Endothelial cell of umbilical vein (primary cell): ENCODE results near the gene PPP1R7. TPM values are rescaled to one million over a fixed set of nuclear protein-coding genes. Genes with fewer than 3 reads are reported as not detected.

Source experiments
- BruUV-seq: library from RNA; stranded (reverse); fragments of 400-500 nt; replicated peaks from 2 replicates; lab custom pipeline; 2021; lab: Mats Ljungman, UMichigan
- CTCF ChIA-PET: fragments of 300-600, 350-600 bp; sonication (Branson Sonifier 250); formaldehyde crosslinking; loops from one replicate; lab custom pipeline; 2021; ENCODE audit warnings: antibody characterized with exemption, inconsistent platforms; lab: Charles Lee
- POLR2A ChIA-PET: fragments of 300-600, 350-600 bp; sonication (Branson Sonifier 250); formaldehyde crosslinking; loops from one replicate; lab custom pipeline; 2021; ENCODE audit warnings: antibody characterized with exemption, inconsistent platforms; lab: Charles Lee
- DNase-seq: peaks from one replicate; pipeline ENCODE4 v3.0.0-alpha.2; 2011; ENCODE audit warnings: low read depth, low spot score
- FAIRE-seq: peaks from 2 replicates; lab custom pipeline; 2011; peaks lifted over from hg19 to GRCh38; lab: Jason Lieb, UNC
- H2AFZ ChIP-seq: 2 replicates; pipeline ENCODE4 v1.6.0; 2012; ENCODE audit warnings: low read depth, low read length, control low read depth, inconsistent platforms
- H3K27ac ChIP-seq: 2 replicates; pipeline ENCODE4 v1.5.1; 2011; ENCODE audit warnings: low read depth, mild to moderate bottlenecking, control low read depth, low read length, moderate library complexity; ENCODE audit not compliant: insufficient read depth
- H3K27me3 ChIP-seq, 2 experiments: 2 replicates each; pipeline versions ENCODE4 v1.6.0 to v1.6.1; 2011; ENCODE audit warnings: low read length in 2 of 2, mixed read lengths in 1 of 2; ENCODE audit not compliant: control insufficient read depth in 2 of 2, insufficient read depth in 2 of 2
- H3K36me3 ChIP-seq, 2 experiments: 2 replicates in 1 of 2; 3 replicates in 1 of 2; pipeline ENCODE4 v1.5.1; 2011; ENCODE audit warnings: low read length in 2 of 2, mild to moderate bottlenecking in 1 of 2, moderate library complexity in 1 of 2; ENCODE audit not compliant: control insufficient read depth in 2 of 2, insufficient read depth in 2 of 2; ENCODE audit errors: extremely low read depth in 1 of 2
- H3K4me1 ChIP-seq: 3 replicates; pipeline ENCODE4 v1.5.1; 2011; ENCODE audit warnings: mild to moderate bottlenecking, low read length; ENCODE audit not compliant: control insufficient read depth, insufficient read depth; ENCODE audit errors: extremely low read depth
- H3K4me2 ChIP-seq: 2 replicates; pipeline ENCODE4 v1.6.1; 2011; ENCODE audit warnings: low read length, control low read depth, mixed read lengths; ENCODE audit not compliant: insufficient read depth
- H3K4me3 ChIP-seq, 3 experiments: fragments of 200-600 bp in 1 of 3; sonication (generic), shearing (Covaris generic) in 1 of 3; replicated peaks in 1 of 3; 2 replicates each; pipeline ENCODE4 v1.5.1; 2011 to 2016; ENCODE audit warnings: control low read depth in 3 of 3, low read length in 3 of 3, mild to moderate bottlenecking in 2 of 3, inconsistent platforms in 1 of 3, low read depth in 1 of 3, moderate library complexity in 1 of 3; ENCODE audit not compliant: insufficient read depth in 1 of 3
- H3K79me2 ChIP-seq: 2 replicates; pipeline ENCODE4 v1.6.0; 2012; ENCODE audit warnings: low read length, inconsistent platforms; ENCODE audit not compliant: control insufficient read depth, insufficient read depth
- H3K9ac ChIP-seq: replicated peaks from 2 replicates; pipeline ENCODE3; 2011; ENCODE audit warnings: low read length, control low read depth; ENCODE audit not compliant: insufficient read depth; ENCODE audit errors: extremely low read depth
- H3K9me1 ChIP-seq: replicated peaks from 3 replicates; pipeline ENCODE4 v1.6.0; 2011; ENCODE audit warnings: mild to moderate bottlenecking, low read length; ENCODE audit not compliant: control insufficient read depth, insufficient read depth; ENCODE audit errors: extremely low read depth
- H3K9me3 ChIP-seq: replicated peaks from 2 replicates; pipeline ENCODE4 v1.5.1; 2012; ENCODE audit warnings: low read length, inconsistent platforms; ENCODE audit not compliant: control insufficient read depth, insufficient read depth
- H4K20me1 ChIP-seq: replicated peaks from 2 replicates; pipeline ENCODE3; 2011; ENCODE audit warnings: mild to moderate bottlenecking, low read length; ENCODE audit not compliant: control insufficient read depth, insufficient read depth; ENCODE audit errors: extremely low read depth
- EZH2 ChIP-seq: IDR thresholded peaks from 2 replicates; pipeline ENCODE4 v1.6.1; 2012; ENCODE audit warnings: borderline replicate concordance, low read depth, mild to moderate bottlenecking, moderate library complexity, low read length, inconsistent platforms; ENCODE audit not compliant: severe bottlenecking
- FOS ChIP-seq: IDR thresholded peaks from 2 replicates; pipeline ENCODE4 v1.6.1; 2011; ENCODE audit warnings: mild to moderate bottlenecking, low read length, moderate library complexity, borderline replicate concordance; ENCODE audit not compliant: insufficient read depth
- GATA2 ChIP-seq: IDR thresholded peaks from 2 replicates; pipeline ENCODE4 v1.7.0; 2011; ENCODE audit warnings: low read depth, mild to moderate bottlenecking, moderate library complexity, mixed read lengths, low read length; ENCODE audit not compliant: insufficient read length, insufficient read depth
- JUN ChIP-seq: IDR thresholded peaks from 2 replicates; pipeline ENCODE4 v1.6.1; 2011; ENCODE audit warnings: borderline replicate concordance, low read depth; ENCODE audit not compliant: insufficient read length, insufficient read depth
- MYC ChIP-seq: IDR thresholded peaks from one replicate; pipeline ENCODE4 v1.6.1; 2011; ENCODE audit warnings: mild to moderate bottlenecking, low read depth, low read length
- POLR2A ChIP-seq: IDR thresholded peaks from 2 replicates; pipeline ENCODE4 v1.6.1; 2012; ENCODE audit warnings: low read depth, mild to moderate bottlenecking, control low read depth, low read length
- POLR2AphosphoS5 ChIP-seq: IDR thresholded peaks from 2 replicates; pipeline ENCODE4 v1.6.1; 2012; ENCODE audit warnings: low read depth, mild to moderate bottlenecking, control low read depth, low read length, moderate library complexity; ENCODE audit not compliant: insufficient read depth
- dilution Hi-C: fragments of 300-500 bp; cut with MboI; formaldehyde crosslinking; loops from one replicate; pipeline ENCODE4 v1.15.0; 2019; ENCODE audit warnings: low sequenced_read_pairs; ENCODE audit not compliant: extremely low pct_ligation_motif_present
- intact Hi-C: fragments of 100-400 bp; cut with micrococcal nuclease; formaldehyde crosslinking; loops from one replicate; pipeline ENCODE4 v1.10.0; 2022
- polyA plus RNA-seq, 4 experiments: library from polyadenylated mRNA; depleted of rRNA in 3 of 4; stranded (reverse) in 3 of 4; unstranded in 1 of 4; fragments of >200 nt; gene quantifications; 2 replicates each; pipeline versions ENCODE4 v1.2.1 to v1.2.3, GENCODE V29; 2011 to 2012; ENCODE audit warnings: missing spikeins in 1 of 4
- total RNA-seq: library from RNA; stranded (reverse); gene quantifications from 2 replicates; pipeline ENCODE4 v1.2.3, GENCODE V29; 2021
- TF ChIP-seq, protein P1 (sequence below): IDR thresholded peaks from 2 replicates; pipeline ENCODE4 v1.6.1; 2011; ENCODE audit not compliant: insufficient read depth, insufficient read length
- TF ChIP-seq, protein P2 (sequence below), 2 donors: IDR thresholded peaks; 1 replicate in 1 of 2; 2 replicates in 1 of 2; pipeline ENCODE4 v1.5.1; 2011; ENCODE audit warnings: low read length in 2 of 2, mild to moderate bottlenecking in 2 of 2, moderate library complexity in 2 of 2, control low read depth in 1 of 2, inconsistent platforms in 1 of 2, low read depth in 1 of 2; ENCODE audit not compliant: insufficient read depth in 1 of 2; ENCODE audit errors: extremely low read depth in 1 of 2

PPP1R7 gene
- total and polyA plus RNA-seq, 2 donors (not counting 3 experiments of a cell fraction or from before 2014, with no cell fraction given) = 30.3 to 60.8 TPM

DNA sequence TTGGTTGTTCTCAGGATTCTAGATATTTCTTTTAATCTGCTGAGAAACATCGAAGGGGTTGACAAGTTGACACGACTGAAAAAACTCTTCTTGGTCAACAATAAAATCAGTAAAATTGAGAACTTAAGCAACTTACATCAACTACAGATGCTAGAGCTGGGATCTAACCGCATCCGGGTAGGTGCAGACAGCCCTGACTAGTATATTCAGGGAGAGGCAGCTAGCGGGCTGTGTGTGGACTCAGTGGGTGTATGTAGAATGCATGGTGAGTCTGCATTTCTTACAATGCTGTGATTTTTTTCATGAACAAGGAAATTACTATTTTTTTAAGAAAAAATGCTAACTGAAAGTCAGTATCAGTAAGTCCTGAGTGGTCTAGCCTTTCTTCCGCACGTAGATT lies 10.1 kb downstream of the PPP1R7 start:
- FAIRE-seq = no peak
- dilution Hi-C loops = no loop called here

More for the DNA sequence above, 10.1 kb downstream of the PPP1R7 start:
- Histone ChIP-seq H2AFZ (no peak overlapping the region), H3K9me3 (no peaks in the 10 kb centered on the region), H3K4me2 (no peak overlapping the region), H3K27me3 (no peaks in the 10 kb centered on the region), H3K36me3 (peaks cover 0 to 20% of the 10 kb centered on the region in 2 experiments), H3K27ac (no peak overlapping the region), H3K4me1 (peaks cover 7% of the 10 kb centered on the region), H3K4me3 (no peak overlapping the region), H3K9ac (no peak overlapping the region), H3K79me2 (no peaks in the 10 kb centered on the region), H3K9me1 (no peaks in the 10 kb centered on the region), H4K20me1 (no peaks in the 10 kb centered on the region)
- no peak for TF ChIP-seq EZH2
- TF ChIP-seq POLR2AphosphoS5 = no peak
- no peak for TF ChIP-seq MYC
- TF ChIP-seq, protein P1, sequence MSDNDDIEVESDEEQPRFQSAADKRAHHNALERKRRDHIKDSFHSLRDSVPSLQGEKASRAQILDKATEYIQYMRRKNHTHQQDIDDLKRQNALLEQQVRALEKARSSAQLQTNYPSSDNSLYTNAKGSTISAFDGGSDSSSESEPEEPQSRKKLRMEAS = no peak
- no peak for TF ChIP-seq FOS
- TF ChIP-seq POLR2A = no peak
- no peak for TF ChIP-seq JUN
- no peak for TF ChIP-seq GATA2
- TF ChIP-seq, protein P2, sequence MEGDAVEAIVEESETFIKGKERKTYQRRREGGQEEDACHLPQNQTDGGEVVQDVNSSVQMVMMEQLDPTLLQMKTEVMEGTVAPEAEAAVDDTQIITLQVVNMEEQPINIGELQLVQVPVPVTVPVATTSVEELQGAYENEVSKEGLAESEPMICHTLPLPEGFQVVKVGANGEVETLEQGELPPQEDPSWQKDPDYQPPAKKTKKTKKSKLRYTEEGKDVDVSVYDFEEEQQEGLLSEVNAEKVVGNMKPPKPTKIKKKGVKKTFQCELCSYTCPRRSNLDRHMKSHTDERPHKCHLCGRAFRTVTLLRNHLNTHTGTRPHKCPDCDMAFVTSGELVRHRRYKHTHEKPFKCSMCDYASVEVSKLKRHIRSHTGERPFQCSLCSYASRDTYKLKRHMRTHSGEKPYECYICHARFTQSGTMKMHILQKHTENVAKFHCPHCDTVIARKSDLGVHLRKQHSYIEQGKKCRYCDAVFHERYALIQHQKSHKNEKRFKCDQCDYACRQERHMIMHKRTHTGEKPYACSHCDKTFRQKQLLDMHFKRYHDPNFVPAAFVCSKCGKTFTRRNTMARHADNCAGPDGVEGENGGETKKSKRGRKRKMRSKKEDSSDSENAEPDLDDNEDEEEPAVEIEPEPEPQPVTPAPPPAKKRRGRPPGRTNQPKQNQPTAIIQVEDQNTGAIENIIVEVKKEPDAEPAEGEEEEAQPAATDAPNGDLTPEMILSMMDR (IDR thresholded peaks at IDR 0.05; ENCODE audit: extremely low read depth in 1 of 2, insufficient read depth in 1 of 2, low read depth in 1 of 2, low read length in 2 of 2) = no peak
- BruUV-seq = no TSS peak
- ChIA-PET CTCF (no interaction called here), POLR2A (no interaction called here)
- intact Hi-C loops = no loop called here
- no peak for DNase-seq
